Stimulated activated naive CD8-positive, alpha-beta T cell treated with anti-CD3 and anti-CD28 coated beads, Interleukin-15, Interleukin-2, amounts not matched to agents 100 ng/mL and 50 ng/mL, for 24 hours (primary cell): ENCODE measurements around the gene KIAA0232.
"Not testable (repeated sequence)": the region's sequence is repeated elsewhere in the genome, so short reads cannot be mapped to it uniquely, and the experiment has no call there.

Experiments
- H3K27ac Mint-ChIP-seq: one replicate; pipeline ENCODE4 v1.8.0; 2021; ENCODE audit warnings: mild to moderate bottlenecking, mixed read lengths
- H3K27me3 Mint-ChIP-seq: one replicate; pipeline ENCODE4 v1.8.0; 2021; ENCODE audit warnings: mixed read lengths
- H3K36me3 Mint-ChIP-seq: one replicate; pipeline ENCODE4 v1.8.0; 2021; ENCODE audit warnings: low read depth, mixed read lengths
- H3K4me1 Mint-ChIP-seq: one replicate; pipeline ENCODE4 v1.8.0; 2021; ENCODE audit warnings: low read depth, mixed read lengths
- H3K4me3 Mint-ChIP-seq: one replicate; pipeline ENCODE4 v1.8.0; 2021; ENCODE audit warnings: mild to moderate bottlenecking, mixed read lengths
- H3K9me3 Mint-ChIP-seq: one replicate; pipeline ENCODE4 v1.8.0; 2021; ENCODE audit warnings: mixed read lengths

Gene KIAA0232

GRCh38 chr4:6878451-6879059, 96.0 kb downstream of the KIAA0232 start:
- peak overlapping the region; percentile 60 for H3K27ac Mint-ChIP-seq
- H3K27me3 Mint-ChIP-seq: no peaks in the 10 kb centered on the region
- H3K9me3 Mint-ChIP-seq: no peaks in the 10 kb centered on the region
- H3K36me3 Mint-ChIP-seq: peaks cover 51% of the 10 kb centered on the region
- H3K4me3 Mint-ChIP-seq: no peak overlapping the region
- H3K4me1 Mint-ChIP-seq: no peaks in the 10 kb centered on the region

- peaks cover 51% of the 10 kb centered on the region for H3K36me3 Mint-ChIP-seq
- H3K9me3 Mint-ChIP-seq: no peaks in the 10 kb centered on the region
- H3K27ac Mint-ChIP-seq: no peak overlapping the region
- no peaks in the 10 kb centered on the region for H3K4me1 Mint-ChIP-seq
- H3K4me3 Mint-ChIP-seq: no peak overlapping the region
- H3K27me3 Mint-ChIP-seq: no peaks in the 10 kb centered on the region
Observed at GRCh38 chr4:6880691-6881090, 98.2 kb downstream of the KIAA0232 start.

GRCh38 chr4:6881908-6882307, 99.4 kb downstream of the KIAA0232 start:
- Mint-ChIP-seq H3K9me3 (no peaks in the 10 kb centered on the region), H3K36me3 (peaks cover 42% of the 10 kb centered on the region), H3K4me1 (peaks cover 3% of the 10 kb centered on the region), H3K27ac (no peak overlapping the region), H3K4me3 (no peak overlapping the region), H3K27me3 (no peaks in the 10 kb centered on the region)

GRCh38 chr4:6884341-6884870, 101.9 kb downstream of the KIAA0232 start:
- Mint-ChIP-seq H3K4me3 (no peak overlapping the region), H3K27ac (no peak overlapping the region), H3K9me3 (no peaks in the 10 kb centered on the region), H3K27me3 (no peaks in the 10 kb centered on the region), H3K4me1 (peaks cover 3% of the 10 kb centered on the region), H3K36me3 (peaks cover 22% of the 10 kb centered on the region)

GRCh38 chr4:6885953-6886557, 103.5 kb downstream of the KIAA0232 start:
- peaks cover 9% of the 10 kb centered on the region for H3K4me1 Mint-ChIP-seq
- no peaks in the 10 kb centered on the region for H3K27me3 Mint-ChIP-seq
- H3K4me3 Mint-ChIP-seq: no peak overlapping the region
- H3K36me3 Mint-ChIP-seq: peaks cover 30% of the 10 kb centered on the region
- H3K27ac Mint-ChIP-seq: no peak overlapping the region
- H3K9me3 Mint-ChIP-seq: peaks cover 6% of the 10 kb centered on the region

- H3K27me3 Mint-ChIP-seq: no peaks in the 10 kb centered on the region
- peaks cover 6% of the 10 kb centered on the region for H3K9me3 Mint-ChIP-seq
- peaks cover 17% of the 10 kb centered on the region for H3K4me1 Mint-ChIP-seq
- no peak overlapping the region for H3K27ac Mint-ChIP-seq
- no peak overlapping the region for H3K4me3 Mint-ChIP-seq
- peaks cover 22% of the 10 kb centered on the region for H3K36me3 Mint-ChIP-seq
Observed at GRCh38 chr4:6886886-6887285, 104.4 kb downstream of the KIAA0232 start.

- peaks cover 26% of the 10 kb centered on the region for H3K4me1 Mint-ChIP-seq
- H3K4me3 Mint-ChIP-seq: no peak overlapping the region
- H3K27me3 Mint-ChIP-seq: no peaks in the 10 kb centered on the region
- H3K36me3 Mint-ChIP-seq: peaks cover 15% of the 10 kb centered on the region
- no peak overlapping the region for H3K27ac Mint-ChIP-seq
- H3K9me3 Mint-ChIP-seq: peaks cover 6% of the 10 kb centered on the region
Observed at GRCh38 chr4:6887591-6888371, 105.3 kb downstream of the KIAA0232 start.

GRCh38 chr4:6888506-6889071, 106.1 kb downstream of the KIAA0232 start:
- peaks cover 8% of the 10 kb centered on the region for H3K36me3 Mint-ChIP-seq
- no peak overlapping the region for H3K27ac Mint-ChIP-seq
- no peak overlapping the region for H3K4me3 Mint-ChIP-seq

GRCh38 chr4:6889101-6889735, 106.7 kb downstream of the KIAA0232 start:
- no peaks in the 10 kb centered on the region for H3K27me3 Mint-ChIP-seq

More at GRCh38 chr4:6888506-6889071, 106.1 kb downstream of the KIAA0232 start:
- peaks cover 29% of the 10 kb centered on the region for H3K4me1 Mint-ChIP-seq
- no peaks in the 10 kb centered on the region for H3K27me3 Mint-ChIP-seq
- peaks cover 6% of the 10 kb centered on the region for H3K9me3 Mint-ChIP-seq

GRCh38 chr4:6889736-6890324, 107.3 kb downstream of the KIAA0232 start:
- Mint-ChIP-seq H3K9me3 (peaks cover 6% of the 10 kb centered on the region), H3K36me3 (peaks cover 8% of the 10 kb centered on the region), H3K4me3 (no peak overlapping the region), H3K27ac (no peak overlapping the region), H3K27me3 (no peaks in the 10 kb centered on the region), H3K4me1 (peaks cover 29% of the 10 kb centered on the region)

More at GRCh38 chr4:6889101-6889735, 106.7 kb downstream of the KIAA0232 start:
- Mint-ChIP-seq H3K4me3 (no peak overlapping the region), H3K27ac (no peak overlapping the region), H3K4me1 (peaks cover 29% of the 10 kb centered on the region), H3K9me3 (peaks cover 6% of the 10 kb centered on the region), H3K36me3 (peaks cover 8% of the 10 kb centered on the region)

GRCh38 chr4:6890358-6890757, 107.8 kb downstream of the KIAA0232 start:
- peaks cover 8% of the 10 kb centered on the region for H3K36me3 Mint-ChIP-seq
- H3K4me3 Mint-ChIP-seq: no peak overlapping the region
- H3K4me1 Mint-ChIP-seq: peaks cover 29% of the 10 kb centered on the region
- no peak overlapping the region for H3K27ac Mint-ChIP-seq
- peaks cover 6% of the 10 kb centered on the region for H3K9me3 Mint-ChIP-seq
- no peaks in the 10 kb centered on the region for H3K27me3 Mint-ChIP-seq

GRCh38 chr4:6890971-6891370, 108.4 kb downstream of the KIAA0232 start:
- not testable (repeated sequence) for H3K4me3 Mint-ChIP-seq, H3K27me3 Mint-ChIP-seq, H3K36me3 Mint-ChIP-seq, H3K27ac Mint-ChIP-seq, H3K9me3 Mint-ChIP-seq
- peaks cover 28% of the 10 kb centered on the region for H3K4me1 Mint-ChIP-seq

- Mint-ChIP-seq H3K27me3 (no peaks in the 10 kb centered on the region), H3K4me3 (peak overlapping the region; percentile 7), H3K9me3 (peaks cover 6% of the 10 kb centered on the region), H3K36me3 (peaks cover 8% of the 10 kb centered on the region), H3K27ac (peak overlapping the region; percentile 55), H3K4me1 (peaks cover 26% of the 10 kb centered on the region)
Observed at GRCh38 chr4:6891436-6892170, 109.1 kb downstream of the KIAA0232 start.
